Heart left ventricle (tissue), 16 donors: ENCODE results near the gene CCBE1. TPM values are rescaled to one million over a fixed set of nuclear protein-coding genes. Genes with fewer than 3 reads are reported as not detected.

Experiments
- ATAC-seq, 4 donors: fragments of 200-7000 bp; cut with Tn5 transposase; one replicate each; pipeline ENCODE4 v1.9.1; 2020 to 2022; ENCODE audit warnings: moderate library complexity in 4 of 4, mild to moderate bottlenecking in 3 of 4, moderate number of reproducible peaks in 1 of 4
- DNase-seq, 5 donors: peaks; one replicate each; pipeline ENCODE4 v3.0.0-alpha.2; 2020
- H3K27ac ChIP-seq, 12 donors: fragments of 200-600 bp; sonication (generic) in 4 of 12; one replicate each; pipeline versions ENCODE4 v1.5.0 to v1.8.0; 2016 to 2022; ENCODE audit warnings: mild to moderate bottlenecking in 2 of 12
- H3K27me3 ChIP-seq, 9 donors: fragments of 200-600 bp; sonication (generic) in 2 of 9; one replicate each; pipeline versions ENCODE4 v1.5.1 to v1.8.0; 2016 to 2022; ENCODE audit warnings: mild to moderate bottlenecking in 3 of 9
- H3K36me3 ChIP-seq, 9 donors: fragments of 200-600 bp; sonication (generic) in 2 of 9; one replicate each; pipeline versions ENCODE4 v1.5.0 to v1.8.0; 2018 to 2022; ENCODE audit warnings: mild to moderate bottlenecking in 2 of 9
- H3K4me1 ChIP-seq, 12 donors: fragments of 200-600 bp; sonication (generic) in 4 of 12; one replicate each; pipeline versions ENCODE4 v1.5.0 to v1.8.0; 2016 to 2022; ENCODE audit warnings: mild to moderate bottlenecking in 3 of 12
- H3K4me3 ChIP-seq, 12 donors: fragments of 200-600 bp; sonication (generic) in 4 of 12; one replicate each; pipeline versions ENCODE4 v1.5.0 to v1.8.0; 2017 to 2022; ENCODE audit warnings: mild to moderate bottlenecking in 9 of 12, moderate library complexity in 4 of 12
- H3K9me3 ChIP-seq, 12 donors: fragments of 200-600 bp; sonication (generic) in 4 of 12; one replicate each; pipeline versions ENCODE4 v1.5.0 to v1.8.0; 2016 to 2022; ENCODE audit warnings: mild to moderate bottlenecking in 1 of 12
- CTCF ChIP-seq, 12 donors: fragments of 200-600 bp; sonication (generic) in 4 of 12; IDR thresholded peaks; one replicate each; pipeline versions ENCODE4 v1.5.0 to v1.8.0; 2018 to 2022; ENCODE audit warnings: antibody characterized with exemption in 12 of 12, mild to moderate bottlenecking in 5 of 12
- POLR2A ChIP-seq, 2 donors: fragments of 450-650 bp; IDR thresholded peaks; one replicate each; pipeline ENCODE4 v1.6.1; 2017; ENCODE audit warnings: antibody characterized with exemption in 2 of 2, mild to moderate bottlenecking in 2 of 2, moderate library complexity in 2 of 2
- WGBS, 4 donors: extraction: QIAGEN DNeasy Blood & Tissue Kit in 2 of 4; methylation state at CpG; one replicate each; pipeline versions ENCODE4 v1.1.5 to v1.1.7; 2013 to 2018; 5-methylcytosine and 5-hydroxymethylcytosine counted together
- intact Hi-C, 10 donors: fragments of 100-400 bp; cut with DNase I; formaldehyde crosslinking; loops; one replicate each; pipeline versions ENCODE4 v1.11.1 to v1.14.2; 2022
- polyA plus RNA-seq, 2 donors: library from polyadenylated mRNA; stranded (reverse); fragments of 200-250 nt; gene quantifications; one replicate each; pipeline ENCODE4 v1.2.3, GENCODE V29; 2013
- total RNA-seq, 9 donors: library from RNA; depleted of rRNA in 2 of 9; stranded (reverse); fragments of >200 nt in 2 of 9; fragmentation: NEBNext Ultra II Directional in 3 of 9; extraction: Animal tissue kit (Norgen Biotek cat#: 25700) in 3 of 9; gene quantifications; one replicate each; pipeline versions ENCODE4 v1.1.0 to v1.2.4, GENCODE V29; 2016 to 2023
- donor health status: ischemic (EF 13 %, LVEDD 7.1; RV severe dilation, severe dysfunction).
- donor health status: healthy with polysubstance abuse.
- donor health status: DM: no; HTN: yes; CAD: no.
- donor health status: DM: no; HTN: no; CAD: no.
- donor health status: ischemic (EF 25% LVEDD 6.9; RV normal size, moderate dysfunction).
- donor health status: ischemic (EF 25% LVEDD 5.7; RV mildly dilated, moderate dysfunction).
- donor health status: healthy.
- donor health status: DM: yes; HTN: yes; CAD: no.
- donor health status: ischemic (EF 35%, LVEDD 5.7; RV mildly dilated, moderate dysfunction).
- donor health status: nonischemic (EF 11% LVEDD 7.7; RV severe dilation, severe dysfunction).
- donor health status: DM: yes; HTN: yes; CAD: no.
- donor health status: PGD.
- donor health status: ischemic (EF 29% LVEDD 5.4; RV normal size, mild dysfunction).
- donor health status: nonischemic (EF 23%, LVEDD 6.1; RV moderate dilation, normal function).

The CCBE1 gene
- total and polyA plus RNA-seq, 11 donors: 0.15 to 6.3 (median 0.74) TPM

GRCh38 chr18:59696311-59697235, 650 bp downstream of the CCBE1 start:
- Histone ChIP-seq H3K36me3 (no peaks in the 10 kb centered on the region), H3K9me3 (no peaks in the 10 kb centered on the region), H3K27me3 (peaks cover 0 to 65% (median 19%) of the 10 kb centered on the region in 9 donors), H3K27ac (peak overlapping the region in 1 of 12 donors; percentile 86), H3K4me3 (peak overlapping the region; percentile 12 to 63 (median 52)), H3K4me1 (peaks cover 0 to 18% (median 10%) of the 10 kb centered on the region in 12 donors)
- no peak for TF ChIP-seq CTCF (IDR thresholded peaks at IDR 0.05)
- TF ChIP-seq POLR2A (IDR thresholded peaks at IDR 0.05): no peak
- 1 to 4% (median 2%) methylated on average over 26 to 79 of the region's 79 CpGs for WGBS, 4 donors
- ATAC-seq (peak; percentile 26 to 51 (median 46)), DNase-seq (peak in 1 of 5 donors; percentile 38)
- intact Hi-C loops: loop anchor here in 8 of 10 donors (5.0 to 10.0 kb wide), 9 partner anchors 64 to 242 kb away; no protein-coding TSS in a partner anchor

- Histone ChIP-seq H3K36me3 (no peaks in the 10 kb centered on the region), H3K4me1 (peaks cover 0 to 18% (median 10%) of the 10 kb centered on the region in 12 donors), H3K27me3 (peaks cover 0 to 60% (median 19%) of the 10 kb centered on the region in 9 donors), H3K4me3 (no peak overlapping the region), H3K27ac (peak overlapping the region in 1 of 12 donors; percentile 86), H3K9me3 (no peaks in the 10 kb centered on the region)
- DNase-seq (no peak), ATAC-seq (no peak)
- TF ChIP-seq CTCF (IDR thresholded peaks at IDR 0.05) (no peak), POLR2A (IDR thresholded peaks at IDR 0.05) (no peak)
- WGBS, 4 donors: 73 to 80% (median 78%) methylated on average over 8 of the region's 8 CpGs
- intact Hi-C loops: loop anchor here in 8 of 10 donors (5.0 to 10.0 kb wide), 9 partner anchors 63 to 241 kb away; no protein-coding TSS in a partner anchor
These were observed 1.7 kb downstream of the CCBE1 start for GRCh38 chr18:59695551-59695950.

- DNase-seq (no peak), ATAC-seq (no peak)
- Histone ChIP-seq H3K9me3 (no peaks in the 10 kb centered on the region), H3K4me1 (peaks cover 0 to 18% (median 10%) of the 10 kb centered on the region in 12 donors), H3K36me3 (no peaks in the 10 kb centered on the region), H3K4me3 (no peak overlapping the region), H3K27ac (peak overlapping the region in 1 of 12 donors; percentile 86), H3K27me3 (peaks cover 0 to 56% (median 19%) of the 10 kb centered on the region in 9 donors)
- TF ChIP-seq CTCF (IDR thresholded peaks at IDR 0.05) (no peak), POLR2A (IDR thresholded peaks at IDR 0.05) (no peak)
- intact Hi-C loops: loop anchor here in 8 of 10 donors (5.0 to 10.0 kb wide), 9 partner anchors 63 to 240 kb away; no protein-coding TSS in a partner anchor
- 63 to 72% (median 64%) methylated on average over 4 of the region's 4 CpGs for WGBS, 4 donors
These were observed 2.4 kb downstream of the CCBE1 start for GRCh38 chr18:59694824-59695223.

- no peak overlapping the region for H3K4me3 ChIP-seq
- H3K36me3 ChIP-seq: no peaks in the 10 kb centered on the region
- intact Hi-C loops: loop anchor here in 6 of 10 donors (10.0 kb wide), 4 partner anchors 83 to 237 kb away; no protein-coding TSS in a partner anchor
- H3K27me3 ChIP-seq: peaks cover 0 to 34% (median 5%) of the 10 kb centered on the region in 9 donors
- peak overlapping the region in 1 of 12 donors; percentile 56 for H3K27ac ChIP-seq
- TF ChIP-seq POLR2A (IDR thresholded peaks at IDR 0.05) (no peak), CTCF (IDR thresholded peaks at IDR 0.05) (no peak)
- H3K4me1 ChIP-seq: peaks cover 0 to 10% (median 4%) of the 10 kb centered on the region in 12 donors
- ATAC-seq (no peak), DNase-seq (no peak)
- 51 to 72% (median 65%) methylated on average over 4 of the region's 4 CpGs for WGBS, 4 donors
- H3K9me3 ChIP-seq: no peaks in the 10 kb centered on the region
These were observed 5.2 kb downstream of the CCBE1 start for GRCh38 chr18:59691996-59692395.
